GM19328 (cell line): Measurements from ENCODE around the gene TLX2.

ENCODE experiments used
- ATAC-seq: cut with Tn5 transposase; IDR thresholded peaks from one replicate; pipeline ENCODE4 v1.9.1; 2021; ENCODE audit warnings: mild to moderate bottlenecking, moderate library complexity; ENCODE audit not compliant: unreplicated experiment

The TLX2 gene

DNA sequence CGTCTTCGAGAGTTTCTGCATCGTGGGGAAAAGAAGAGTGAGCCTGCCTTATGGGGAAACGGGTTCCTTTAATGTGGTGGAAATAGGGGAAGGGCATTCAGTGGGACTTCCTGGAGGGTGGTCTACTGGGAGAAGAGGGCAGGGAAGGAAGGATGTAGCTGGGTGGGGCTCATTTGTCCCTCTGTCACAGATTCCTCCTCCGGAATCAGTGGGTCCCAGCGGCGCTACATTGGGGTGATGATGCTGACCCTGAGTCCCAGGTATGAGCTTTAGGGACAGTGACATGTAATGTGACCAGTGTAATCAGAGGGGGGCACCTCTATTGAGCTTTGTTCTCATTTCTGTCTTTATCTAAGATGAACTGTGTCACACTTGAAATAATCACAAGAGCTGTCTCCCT, 17.4 kb downstream of the TLX2 start:
- no peak for ATAC-seq

DNA sequence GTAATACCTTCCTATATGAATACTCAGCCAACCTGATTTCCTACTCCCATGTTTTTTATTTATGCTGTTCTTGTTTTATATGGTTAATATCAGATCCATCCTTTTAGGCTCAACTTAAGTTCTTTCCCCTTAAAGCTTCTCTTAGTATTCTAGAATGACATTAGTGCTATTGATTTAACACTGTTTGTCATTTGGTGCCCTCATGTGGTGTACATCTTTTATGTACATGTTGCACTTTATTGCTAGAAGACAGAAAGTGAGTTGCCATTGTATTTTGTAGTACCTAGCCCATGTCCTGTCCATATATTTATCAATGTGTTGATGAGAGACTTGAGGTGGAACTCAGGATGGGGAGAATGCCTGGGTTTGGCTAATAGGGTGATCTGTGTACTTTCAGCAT, 18.0 kb downstream of the TLX2 start:
- ATAC-seq = no peak

DNA sequence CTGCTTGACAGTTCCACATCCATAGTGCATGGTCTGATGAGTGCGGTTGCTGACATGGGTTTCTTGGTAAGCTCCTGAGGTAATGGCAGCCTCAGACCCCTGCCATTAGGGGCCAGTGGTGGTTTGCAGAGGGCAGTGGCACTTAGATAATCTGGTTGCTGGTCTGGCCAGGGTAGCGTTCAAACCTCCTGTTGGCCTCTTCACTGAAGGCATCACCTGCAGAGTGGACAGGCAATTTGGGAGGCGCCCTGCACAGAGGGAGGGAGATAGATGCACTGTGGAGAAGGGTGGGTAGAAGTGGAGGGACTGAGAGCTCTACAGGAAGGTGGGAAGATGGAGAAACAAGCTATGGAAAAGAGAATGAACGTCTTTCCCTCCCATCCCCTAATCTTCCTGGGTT, 19.2 kb downstream of the TLX2 start:
- ATAC-seq = no peak

GRCh38 chr2:74534411-74534810, 20.2 kb downstream of the TLX2 start:
- no peak for ATAC-seq

- no peak for ATAC-seq
Measured at GRCh38 chr2:74535440-74535965, 21.3 kb downstream of the TLX2 start.

- no peak for ATAC-seq
Measured at GRCh38 chr2:74536166-74536950, 22.1 kb downstream of the TLX2 start.

GRCh38 chr2:74537140-74537539, 22.9 kb downstream of the TLX2 start:
- ATAC-seq = no peak

DNA sequence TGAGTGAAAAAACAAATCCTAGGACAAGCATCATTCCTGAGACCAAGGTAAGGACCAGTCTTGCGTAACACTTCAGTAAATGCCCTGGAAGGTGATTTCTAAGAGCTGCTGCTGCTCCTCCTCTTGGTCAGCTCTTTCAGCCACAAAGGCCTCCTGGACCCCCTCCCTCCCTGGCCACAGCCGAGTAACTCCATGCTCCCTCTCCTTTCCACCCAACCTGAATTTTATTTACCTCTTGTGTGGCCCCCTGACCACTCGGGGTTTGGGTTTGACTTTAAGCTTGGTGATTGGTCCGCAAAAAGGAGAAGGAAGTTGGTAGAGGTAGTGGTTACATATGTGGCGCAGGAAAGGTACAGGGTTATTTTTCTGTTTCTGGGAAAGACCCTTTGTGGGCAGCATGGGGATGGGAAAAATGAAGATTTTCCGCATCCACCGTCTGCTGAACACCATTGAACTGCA, 24.7 kb downstream of the TLX2 start:
- no peak for ATAC-seq

DNA sequence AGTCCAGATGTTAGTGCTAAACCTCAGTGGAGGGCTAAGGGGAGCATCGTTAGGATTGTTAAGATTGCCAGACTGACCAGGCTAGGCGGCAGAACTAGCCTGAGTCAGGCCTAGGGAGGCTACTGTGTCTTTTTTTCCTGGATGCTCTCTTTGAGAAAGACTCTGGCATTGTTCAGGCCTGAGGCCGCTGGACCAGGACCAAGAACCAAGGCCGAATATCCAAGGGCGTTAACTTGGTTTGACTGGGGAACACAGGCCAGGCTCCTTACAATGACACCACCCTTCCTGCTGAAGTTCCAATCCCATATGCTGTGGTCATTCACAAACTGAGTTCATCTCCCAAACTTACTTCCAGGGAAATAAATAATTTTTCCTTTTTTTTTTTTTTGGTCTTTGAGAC, 26.0 kb downstream of the TLX2 start:
- ATAC-seq = no peak

- no peak for ATAC-seq
Measured at GRCh38 chr2:74542978-74543377, 28.7 kb downstream of the TLX2 start.

- ATAC-seq = no peak
Measured at GRCh38 chr2:74544634-74545033, 30.4 kb downstream of the TLX2 start.

DNA sequence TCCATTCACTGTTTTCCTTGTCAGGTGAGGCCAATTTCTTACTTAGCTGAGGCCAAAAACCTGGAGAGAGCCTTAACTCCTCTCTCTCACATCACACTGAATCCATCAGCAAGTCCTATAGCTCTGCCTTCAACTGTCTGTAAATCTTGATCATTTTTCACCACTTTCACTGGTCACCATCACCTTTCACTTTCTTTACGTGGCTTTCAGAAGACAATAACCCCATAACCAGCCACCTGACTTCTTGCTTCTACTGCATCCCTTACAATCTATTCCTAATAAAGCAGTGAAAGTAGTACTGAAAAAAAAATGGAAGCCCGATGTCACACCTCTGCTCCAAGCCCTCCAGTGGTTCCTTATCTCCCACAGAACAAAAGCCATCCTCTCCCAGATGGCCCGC, 31.8 kb downstream of the TLX2 start:
- ATAC-seq = no peak

- no peak for ATAC-seq
Measured at GRCh38 chr2:74548285-74548899, 34.1 kb downstream of the TLX2 start.

- no peak for ATAC-seq
Measured at GRCh38 chr2:74548900-74549826, 34.9 kb downstream of the TLX2 start.

DNA sequence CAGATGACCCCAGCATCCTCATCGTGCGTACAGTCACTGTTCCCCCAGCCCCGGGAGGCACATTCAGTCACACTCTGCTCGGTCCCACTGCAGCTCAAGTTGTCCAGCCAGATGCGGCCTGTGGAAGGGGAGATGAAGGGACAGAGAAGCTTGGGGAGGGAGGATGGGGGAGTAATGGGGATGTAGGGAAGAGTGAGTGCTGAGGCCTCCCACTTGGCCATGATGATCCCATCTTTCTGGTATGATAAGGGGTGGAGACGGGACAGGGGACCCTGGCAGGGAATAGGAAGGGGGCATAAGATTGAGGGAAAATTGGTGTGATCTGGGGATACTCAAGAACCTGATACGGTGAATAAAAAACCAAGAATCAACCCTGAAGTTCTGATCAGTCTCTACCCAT, 36.0 kb downstream of the TLX2 start:
- ATAC-seq = no peak

DNA sequence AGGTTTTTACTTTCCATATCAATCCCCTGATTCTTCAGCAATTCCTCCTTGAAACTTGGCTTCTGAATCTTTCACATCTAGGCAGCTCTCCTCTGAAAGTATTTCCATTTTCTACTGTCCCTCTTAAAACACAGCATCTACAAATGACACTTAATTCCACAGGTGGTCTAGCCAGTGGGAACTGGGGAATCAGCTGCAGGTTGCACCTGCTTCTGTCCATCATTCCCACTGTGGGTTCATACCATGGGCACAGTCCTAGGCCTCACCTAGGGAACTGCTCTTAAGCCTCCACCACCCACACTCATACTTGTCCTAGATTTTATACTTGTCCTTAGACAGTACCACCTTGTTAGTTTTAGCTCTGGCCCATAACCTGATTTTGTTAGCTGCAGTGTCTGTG, 37.3 kb downstream of the TLX2 start:
- no peak for ATAC-seq

DNA sequence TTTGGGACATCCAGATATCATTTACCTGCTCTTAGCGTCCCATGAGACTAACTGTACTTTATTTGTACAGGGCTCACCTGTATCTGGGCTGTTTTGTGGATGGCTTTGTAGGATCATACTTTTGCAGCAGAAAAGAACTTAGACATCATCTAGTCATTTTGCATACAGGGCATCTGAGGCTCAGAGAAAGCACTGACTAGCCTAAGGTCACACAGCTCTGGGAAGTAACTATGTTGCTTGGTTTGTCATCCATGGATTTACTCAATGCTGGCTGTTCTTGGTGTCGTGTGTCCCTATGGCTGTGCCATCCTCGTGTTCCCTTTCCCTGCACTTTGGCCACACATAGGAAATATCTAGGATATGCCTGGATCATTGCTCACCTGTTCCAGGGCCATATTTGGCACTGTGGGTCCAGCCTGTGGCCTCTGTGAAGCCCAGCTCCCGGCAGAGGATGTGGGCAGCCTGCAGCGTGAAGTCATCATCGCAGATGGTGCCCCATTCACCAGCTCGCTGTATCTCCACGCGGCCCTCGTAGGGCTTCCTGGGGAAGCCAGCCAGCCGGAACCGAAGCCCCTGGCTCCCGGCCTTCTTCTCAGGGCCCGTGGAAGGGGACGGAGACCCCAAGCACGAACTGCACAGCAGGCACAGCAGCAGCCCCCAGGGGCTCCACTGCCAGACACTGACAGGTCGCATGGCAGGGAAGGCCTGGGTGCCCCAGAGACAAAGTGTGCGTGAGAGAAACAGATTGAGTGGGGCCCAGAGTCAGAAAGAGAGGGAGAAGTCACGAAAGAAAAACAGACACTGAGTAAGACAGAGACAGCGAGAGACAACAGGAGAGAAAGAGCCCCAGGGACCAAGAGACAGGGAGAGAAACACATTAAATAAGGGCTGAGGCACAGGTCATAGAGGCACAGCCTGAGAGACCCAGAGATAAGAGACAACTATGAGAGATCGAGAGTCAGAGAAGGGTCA, 38.0 kb downstream of the TLX2 start:
- ATAC-seq = no peak

- no peak for ATAC-seq
Measured at GRCh38 chr2:74552914-74553811, 38.9 kb downstream of the TLX2 start.
